Mucosa of descending colon (tissue), 3 donors: Measurements from ENCODE around the gene UQCR11. TPM values are rescaled to one million over a fixed set of nuclear protein-coding genes. Genes with fewer than 3 reads are reported as not detected.

Experiments used
- ATAC-seq: fragments of 200-7000 bp; cut with Tn5 transposase; one replicate; pipeline ENCODE4 v1.9.1; 2020; ENCODE audit warnings: mild to moderate bottlenecking, moderate library complexity
- DNase-seq, 3 donors: peaks; one replicate each; pipeline ENCODE4 v3.0.0-alpha.2; 2020
- H3K36me3 ChIP-seq: fragments of 200-600 bp; one replicate; pipeline ENCODE4 v1.8.0; 2021; ENCODE audit warnings: low read depth, mild to moderate bottlenecking
- H3K4me1 ChIP-seq: fragments of 200-600 bp; one replicate; pipeline ENCODE4 v1.8.0; 2021; ENCODE audit warnings: low read depth, mild to moderate bottlenecking
- H3K4me3 ChIP-seq: fragments of 200-600 bp; one replicate; pipeline ENCODE4 v1.8.0; 2021; ENCODE audit warnings: mild to moderate bottlenecking
- H3K9me3 ChIP-seq: fragments of 200-600 bp; one replicate; pipeline ENCODE4 v1.8.0; 2021; ENCODE audit warnings: mild to moderate bottlenecking
- CTCF ChIP-seq: fragments of 200-600 bp; IDR thresholded peaks from one replicate; pipeline ENCODE4 v1.8.0; 2022; ENCODE audit warnings: antibody characterized with exemption, mild to moderate bottlenecking
- intact Hi-C, 2 donors: fragments of 100-400 bp; cut with DNase I in 1 of 2; cut with micrococcal nuclease in 1 of 2; formaldehyde crosslinking; loops; one replicate each; pipeline versions ENCODE4 v1.11.0 to v1.11.1; 2022; cut with DNase I, micrococcal nuclease
- total RNA-seq, 3 donors: library from RNA; stranded (reverse); fragmentation: NEBNext Ultra II Directional in 2 of 3; extraction: Animal tissue kit (Norgen Biotek cat#: 25700) in 2 of 3; gene quantifications; one replicate each; pipeline versions ENCODE4 v1.2.1 to v1.2.4, GENCODE V29; 2021 to 2023
- donor health status: DM: no; HTN: no; CAD: no; lungs with moderate emphysema.
- donor health status: DM: no; HTN: no; CAD: no.
- donor health status: DM: no; HTN: yes; CAD: no.

The UQCR11 gene
- total RNA-seq, 3 donors from 2014 or later: 265 to 301 (median 272) TPM

GRCh38 chr19:1587872-1588271 is 17.4 kb downstream of the UQCR11 start:
- Histone ChIP-seq H3K4me1 (peaks cover 14% of the 10 kb centered on the region), H3K36me3 (no peaks in the 10 kb centered on the region), H3K9me3 (no peaks in the 10 kb centered on the region), H3K4me3 (no peak overlapping the region)
- intact Hi-C loops: no loop called here
- TF ChIP-seq CTCF: no peak
- ATAC-seq: no peak
- no peak for DNase-seq

GRCh38 chr19:1585243-1585580 is 20.1 kb downstream of the UQCR11 start:
- no peak for TF ChIP-seq CTCF
- DNase-seq: no peak
- ATAC-seq: no peak
- H3K4me1 ChIP-seq: no peaks in the 10 kb centered on the region
- intact Hi-C loops: no loop called here
- H3K9me3 ChIP-seq: no peaks in the 10 kb centered on the region
- no peaks in the 10 kb centered on the region for H3K36me3 ChIP-seq
- H3K4me3 ChIP-seq: no peak overlapping the region

- intact Hi-C loops: no loop called here
- Histone ChIP-seq H3K4me3 (no peak overlapping the region), H3K4me1 (no peaks in the 10 kb centered on the region), H3K9me3 (no peaks in the 10 kb centered on the region), H3K36me3 (no peaks in the 10 kb centered on the region)
- DNase-seq (no peak), ATAC-seq (no peak)
- TF ChIP-seq CTCF: no peak
Measured at GRCh38 chr19:1584500-1585242, 20.6 kb downstream of the UQCR11 start.

- H3K4me1 ChIP-seq: no peaks in the 10 kb centered on the region
- H3K9me3 ChIP-seq: no peaks in the 10 kb centered on the region
- TF ChIP-seq CTCF: no peak
- ATAC-seq (no peak), DNase-seq (no peak)
- no peak overlapping the region for H3K4me3 ChIP-seq
- no peaks in the 10 kb centered on the region for H3K36me3 ChIP-seq
- intact Hi-C loops: no loop called here
Measured at GRCh38 chr19:1582201-1582600, 23.1 kb downstream of the UQCR11 start.

GRCh38 chr19:1580957-1581356 is 24.3 kb downstream of the UQCR11 start:
- intact Hi-C loops: no loop called here
- H3K9me3 ChIP-seq: no peaks in the 10 kb centered on the region
- DNase-seq: no peak

More at GRCh38 chr19:1580957-1581356, 24.3 kb downstream of the UQCR11 start:
- Histone ChIP-seq H3K36me3 (no peaks in the 10 kb centered on the region), H3K4me1 (no peaks in the 10 kb centered on the region), H3K4me3 (no peak overlapping the region)
- TF ChIP-seq CTCF: no peak
- ATAC-seq: no peak
